ENCODE results near the gene CHCHD4. TPM values are rescaled to one million over a fixed set of nuclear protein-coding genes. Genes with fewer than 3 reads are reported as not detected.

CHCHD4 gene
- polyA plus RNA-seq, 2 of the 4 experiments (the other 2 are of a cell fraction), result 37.3 to 48.8 TPM

DNA sequence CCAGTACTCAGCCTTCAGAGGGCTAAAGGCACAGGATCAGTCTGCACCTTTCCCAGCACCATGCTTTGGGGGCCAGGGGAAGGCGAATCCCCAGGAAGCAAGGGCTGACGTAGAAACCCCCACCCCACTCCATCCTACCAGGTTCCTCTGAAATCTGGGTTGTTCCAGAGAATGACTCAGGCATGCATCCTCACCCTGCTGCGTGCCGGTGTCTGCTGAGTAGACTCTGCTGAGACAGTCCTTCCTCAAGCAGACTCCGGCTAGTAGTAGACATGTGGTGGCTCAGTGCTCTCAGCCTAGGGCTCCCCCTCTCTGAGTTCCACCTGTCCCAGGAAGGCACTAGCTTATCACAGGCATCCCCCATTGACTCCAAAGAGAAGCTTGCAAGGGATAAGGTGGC, 9.2 kb upstream of the CHCHD4 start:
- Histone ChIP-seq H3K4me3 (no peak overlapping the region), H3K4me1 (peaks cover 8% of the 10 kb centered on the region; the same call in 2 of the 3 replicates), H3K27ac (no peak overlapping the region), H3K9me3 (no peaks in the 10 kb centered on the region), H3K4me2 (no peak overlapping the region)
- TF ChIP-seq, protein P1, sequence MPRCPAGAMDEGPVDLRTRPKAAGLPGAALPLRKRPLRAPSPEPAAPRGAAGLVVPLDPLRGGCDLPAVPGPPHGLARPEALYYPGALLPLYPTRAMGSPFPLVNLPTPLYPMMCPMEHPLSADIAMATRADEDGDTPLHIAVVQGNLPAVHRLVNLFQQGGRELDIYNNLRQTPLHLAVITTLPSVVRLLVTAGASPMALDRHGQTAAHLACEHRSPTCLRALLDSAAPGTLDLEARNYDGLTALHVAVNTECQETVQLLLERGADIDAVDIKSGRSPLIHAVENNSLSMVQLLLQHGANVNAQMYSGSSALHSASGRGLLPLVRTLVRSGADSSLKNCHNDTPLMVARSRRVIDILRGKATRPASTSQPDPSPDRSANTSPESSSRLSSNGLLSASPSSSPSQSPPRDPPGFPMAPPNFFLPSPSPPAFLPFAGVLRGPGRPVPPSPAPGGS (IDR thresholded peaks at IDR 0.05), result no peak
- no peak for TF ChIP-seq KDM5A (IDR thresholded peaks at IDR 0.05)
- no peak for FAIRE-seq
- WGBS (ENCODE audit: missing lambda C conversion rate), result 94% methylated on average over 2 of the region's 5 CpGs
- ATAC-seq, result no peak
- CTCF ChIA-PET, result interaction anchor here (2.8 kb wide), 1 partner anchor 12 kb away, joined by 14 read pairs; no protein-coding TSS in a partner anchor
- POLR2A ChIA-PET, result interaction anchor here (1.8 kb wide), 1 partner anchor 9 kb away, joined by 8 read pairs; the partner anchor contains the start of genes CHCHD4 and TMEM43
- DNase-seq (ENCODE audit: low read depth in 1 of 2, low spot score in 1 of 2), result no peak

DNA sequence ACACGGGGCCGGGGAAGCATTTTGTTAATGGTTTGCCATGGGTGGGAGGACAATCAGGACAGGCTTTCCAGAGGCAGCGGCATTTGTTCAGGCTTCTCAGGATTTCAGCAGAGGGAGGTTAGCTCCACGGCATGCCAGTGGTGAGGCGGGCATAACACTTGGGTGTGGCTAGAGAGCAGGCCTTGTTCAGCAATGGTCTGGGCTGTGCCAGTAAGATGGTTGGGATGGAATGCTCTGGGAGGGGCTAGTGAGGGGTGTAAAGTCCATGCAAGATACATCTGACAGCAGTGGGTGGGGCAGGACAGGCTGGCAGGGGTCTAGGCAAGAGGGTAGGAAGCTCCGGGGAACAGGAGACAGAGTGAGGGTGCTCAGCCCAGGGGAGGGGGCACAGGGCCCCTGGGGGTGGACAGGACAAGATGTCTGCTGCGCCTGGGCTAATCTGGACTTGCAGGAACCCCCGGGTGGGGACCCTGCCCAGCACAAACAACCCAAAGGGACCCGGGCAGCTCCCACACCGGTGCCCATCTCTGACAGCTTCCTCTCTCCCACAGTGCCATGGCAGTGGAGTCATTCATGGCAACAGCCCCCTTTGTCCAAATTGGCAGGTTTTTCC, 8.6 kb upstream of the CHCHD4 start:
- H3K27ac ChIP-seq, result no peak overlapping the region
- POLR2A ChIA-PET, result interaction anchor here (1.2 to 1.8 kb wide), 2 partner anchors 8 to 9 kb away, joined by 4 to 8 read pairs; partner anchors contain the start of genes CHCHD4 and TMEM43
- ATAC-seq, result peak; percentile 22 to 37; a peak in 3 of 6 replicates
- H3K9me3 ChIP-seq, result no peaks in the 10 kb centered on the region
- 86% methylated on average over 9 of the region's 10 CpGs for WGBS (ENCODE audit: missing lambda C conversion rate)
- DNase-seq (ENCODE audit: low read depth in 1 of 2, low spot score in 1 of 2), result no peak
- CTCF ChIA-PET, result interaction anchor here (1.1 to 2.8 kb wide), 2 partner anchors 12 to 39 kb away, joined by 3 to 14 read pairs; no protein-coding TSS in a partner anchor
- no peak for TF ChIP-seq RFX5 (IDR thresholded peaks at IDR 0.05)
- TF ChIP-seq CHD4 (IDR thresholded peaks at IDR 0.05; ENCODE audit: borderline replicate concordance), result no peak
- no peak for TF ChIP-seq ZSCAN20 (CRISPR knock-in tag; IDR thresholded peaks at IDR 0.05)
- TF ChIP-seq, protein P2, sequence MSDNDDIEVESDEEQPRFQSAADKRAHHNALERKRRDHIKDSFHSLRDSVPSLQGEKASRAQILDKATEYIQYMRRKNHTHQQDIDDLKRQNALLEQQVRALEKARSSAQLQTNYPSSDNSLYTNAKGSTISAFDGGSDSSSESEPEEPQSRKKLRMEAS (IDR thresholded peaks at IDR 0.05), result no peak
- no peak for TF ChIP-seq CEBPB (IDR thresholded peaks at IDR 0.05)
- TF ChIP-seq CBX2 (IDR thresholded peaks at IDR 0.05; ENCODE audit: borderline replicate concordance, low read depth), result no peak
- TF ChIP-seq, protein P3, sequence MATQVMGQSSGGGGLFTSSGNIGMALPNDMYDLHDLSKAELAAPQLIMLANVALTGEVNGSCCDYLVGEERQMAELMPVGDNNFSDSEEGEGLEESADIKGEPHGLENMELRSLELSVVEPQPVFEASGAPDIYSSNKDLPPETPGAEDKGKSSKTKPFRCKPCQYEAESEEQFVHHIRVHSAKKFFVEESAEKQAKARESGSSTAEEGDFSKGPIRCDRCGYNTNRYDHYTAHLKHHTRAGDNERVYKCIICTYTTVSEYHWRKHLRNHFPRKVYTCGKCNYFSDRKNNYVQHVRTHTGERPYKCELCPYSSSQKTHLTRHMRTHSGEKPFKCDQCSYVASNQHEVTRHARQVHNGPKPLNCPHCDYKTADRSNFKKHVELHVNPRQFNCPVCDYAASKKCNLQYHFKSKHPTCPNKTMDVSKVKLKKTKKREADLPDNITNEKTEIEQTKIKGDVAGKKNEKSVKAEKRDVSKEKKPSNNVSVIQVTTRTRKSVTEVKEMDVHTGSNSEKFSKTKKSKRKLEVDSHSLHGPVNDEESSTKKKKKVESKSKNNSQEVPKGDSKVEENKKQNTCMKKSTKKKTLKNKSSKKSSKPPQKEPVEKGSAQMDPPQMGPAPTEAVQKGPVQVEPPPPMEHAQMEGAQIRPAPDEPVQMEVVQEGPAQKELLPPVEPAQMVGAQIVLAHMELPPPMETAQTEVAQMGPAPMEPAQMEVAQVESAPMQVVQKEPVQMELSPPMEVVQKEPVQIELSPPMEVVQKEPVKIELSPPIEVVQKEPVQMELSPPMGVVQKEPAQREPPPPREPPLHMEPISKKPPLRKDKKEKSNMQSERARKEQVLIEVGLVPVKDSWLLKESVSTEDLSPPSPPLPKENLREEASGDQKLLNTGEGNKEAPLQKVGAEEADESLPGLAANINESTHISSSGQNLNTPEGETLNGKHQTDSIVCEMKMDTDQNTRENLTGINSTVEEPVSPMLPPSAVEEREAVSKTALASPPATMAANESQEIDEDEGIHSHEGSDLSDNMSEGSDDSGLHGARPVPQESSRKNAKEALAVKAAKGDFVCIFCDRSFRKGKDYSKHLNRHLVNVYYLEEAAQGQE (IDR thresholded peaks at IDR 0.05), result no peak
- TF ChIP-seq TFCP2L1 (CRISPR knock-in tag; IDR thresholded peaks at IDR 0.05), result no peak
- TF ChIP-seq, protein P4, sequence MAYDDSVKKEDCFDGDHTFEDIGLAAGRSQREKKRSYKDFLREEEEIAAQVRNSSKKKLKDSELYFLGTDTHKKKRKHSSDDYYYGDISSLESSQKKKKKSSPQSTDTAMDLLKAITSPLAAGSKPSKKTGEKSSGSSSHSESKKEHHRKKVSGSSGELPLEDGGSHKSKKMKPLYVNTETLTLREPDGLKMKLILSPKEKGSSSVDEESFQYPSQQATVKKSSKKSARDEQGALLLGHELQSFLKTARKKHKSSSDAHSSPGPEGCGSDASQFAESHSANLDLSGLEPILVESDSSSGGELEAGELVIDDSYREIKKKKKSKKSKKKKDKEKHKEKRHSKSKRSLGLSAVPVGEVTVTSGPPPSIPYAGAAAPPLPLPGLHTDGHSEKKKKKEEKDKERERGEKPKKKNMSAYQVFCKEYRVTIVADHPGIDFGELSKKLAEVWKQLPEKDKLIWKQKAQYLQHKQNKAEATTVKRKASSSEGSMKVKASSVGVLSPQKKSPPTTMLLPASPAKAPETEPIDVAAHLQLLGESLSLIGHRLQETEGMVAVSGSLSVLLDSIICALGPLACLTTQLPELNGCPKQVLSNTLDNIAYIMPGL (CRISPR knock-in tag; IDR thresholded peaks at IDR 0.05; ENCODE audit: borderline replicate concordance), result no peak
- no peak for TF ChIP-seq RARB (CRISPR knock-in tag; IDR thresholded peaks at IDR 0.05)
- no peak for TF ChIP-seq HEYL (CRISPR knock-in tag; IDR thresholded peaks at IDR 0.05)
- no peak for TF ChIP-seq NR3C1 (IDR thresholded peaks at IDR 0.05)
- TF ChIP-seq BHLHE40 (IDR thresholded peaks at IDR 0.05; ENCODE audit: low read depth, low read length), result no peak
- no peak for TF ChIP-seq MYC (IDR thresholded peaks at IDR 0.05; ENCODE audit: borderline replicate concordance, low read length)
- FAIRE-seq, result no peak
- no peak overlapping the region for H3K4me2 ChIP-seq
- H3K4me3 ChIP-seq, result no peak overlapping the region
- peaks cover 8% of the 10 kb centered on the region; the same call in 2 of the 3 replicates for H3K4me1 ChIP-seq
